GM12878 (cell line): ENCODE data around the gene SIDT2. TPM values are rescaled to one million over a fixed set of nuclear protein-coding genes. Genes with fewer than 3 reads are reported as not detected.

Experiments
- ATAC-seq: fragments of 200-7000 bp; cut with Tn5 transposase; 3 replicates; pipeline ENCODE4 v1.9.1; 2020; ENCODE audit warnings: mild to moderate bottlenecking, moderate library complexity
- BruUV-seq: library from RNA; stranded (reverse); fragments of 400-500 nt; replicated peaks from 2 replicates; lab custom pipeline; 2021; lab: Mats Ljungman, UMichigan
- CTCF ChIA-PET: fragments of 300-600 bp; sonication (Branson Sonifier 250); formaldehyde crosslinking; extraction: SDS; loops from one replicate; lab custom pipeline; 2021; ENCODE audit warnings: inconsistent platforms; lab: Yijun Ruan, JAX
- POLR2A ChIA-PET: fragments of 350-600 bp; formaldehyde crosslinking; extraction: SDS; loops from one replicate; lab custom pipeline; 2021; ENCODE audit warnings: inconsistent platforms; lab: Charles Lee
- RAD21 ChIA-PET: fragments of 300-600 bp; sonication (Branson Sonifier 250); formaldehyde crosslinking; loops from one replicate; lab custom pipeline; 2023; ENCODE audit warnings: antibody characterized with exemption; ENCODE audit not compliant: unreplicated experiment; lab: Charles Lee
- SMC1A ChIA-PET: fragments of 300-600 bp; sonication (Branson Sonifier 250); formaldehyde crosslinking; loops from one replicate; lab custom pipeline; 2023; ENCODE audit not compliant: unreplicated experiment, uncharacterized antibody; lab: Charles Lee
- DNase-seq: peaks from one replicate; pipeline ENCODE4 v3.0.0-alpha.2; 2011; ENCODE audit warnings: low read depth, low spot score
- FAIRE-seq: peaks from 3 replicates; lab custom pipeline; 2011; peaks lifted over from hg19 to GRCh38; lab: Jason Lieb, UNC
- H2AFZ ChIP-seq: 2 replicates; pipeline ENCODE4 v1.6.0; 2011; ENCODE audit warnings: low read depth, low read length, control low read depth; ENCODE audit not compliant: control insufficient read depth
- H3K27ac ChIP-seq: 2 replicates; pipeline ENCODE4 v1.5.1; 2011; ENCODE audit warnings: control low read depth; ENCODE audit not compliant: control insufficient read depth, insufficient read depth
- H3K27me3 ChIP-seq, 2 experiments: replicated peaks in 1 of 2; 2 replicates each; pipeline versions ENCODE4 v1.6.0 to v1.6.1; 2011; ENCODE audit warnings: low read length in 1 of 2; ENCODE audit not compliant: control insufficient read depth in 2 of 2, insufficient read depth in 2 of 2
- H3K36me3 ChIP-seq, 2 experiments: 2 replicates each; pipeline ENCODE4 v1.5.1; 2011; ENCODE audit warnings: low read length in 1 of 2; ENCODE audit not compliant: control insufficient read depth in 2 of 2, insufficient read depth in 2 of 2
- H3K4me1 ChIP-seq: 2 replicates; pipeline ENCODE4 v1.6.1; 2011; ENCODE audit warnings: mild to moderate bottlenecking, low read length, moderate library complexity, mixed read lengths; ENCODE audit not compliant: control insufficient read depth, insufficient read depth
- H3K4me2 ChIP-seq: 2 replicates; pipeline ENCODE4 v1.6.0; 2011; ENCODE audit warnings: control low read depth; ENCODE audit not compliant: control insufficient read depth, insufficient read depth
- H3K4me3 ChIP-seq: fragments of 200-600 bp; sonication (generic); 2 replicates; pipeline ENCODE4 v1.5.1; 2016
- H3K79me2 ChIP-seq: 2 replicates; pipeline ENCODE4 v1.6.0; 2011; ENCODE audit warnings: low read length; ENCODE audit not compliant: control insufficient read depth, insufficient read depth
- H3K9ac ChIP-seq: 2 replicates; pipeline ENCODE4 v1.8.0; 2011; ENCODE audit warnings: low read length, control low read depth, mixed read lengths; ENCODE audit not compliant: control insufficient read depth, insufficient read depth
- H3K9me3 ChIP-seq: replicated peaks from 3 replicates; pipeline ENCODE4 v1.5.1; 2011; ENCODE audit warnings: mild to moderate bottlenecking, low read length; ENCODE audit not compliant: control insufficient read depth, insufficient read depth
- H4K20me1 ChIP-seq: 2 replicates; pipeline ENCODE4 v1.6.0; 2011; ENCODE audit not compliant: control insufficient read depth, insufficient read depth
- CHD1 ChIP-seq: IDR thresholded peaks from 2 replicates; pipeline ENCODE4 v1.6.1; 2012; ENCODE audit warnings: low read depth, low read length, improper control_type of control experiment
- CHD2 ChIP-seq: IDR thresholded peaks from 2 replicates; pipeline ENCODE4 v1.6.1; 2011; ENCODE audit warnings: low read depth, low read length, improper control_type of control experiment, borderline replicate concordance
- IRF4 ChIP-seq: IDR thresholded peaks from 2 replicates; pipeline ENCODE4 v1.6.1; 2011; ENCODE audit warnings: low read depth, low read length
- ZBTB40 ChIP-seq: fragments of 450-650 bp; IDR thresholded peaks from 2 replicates; pipeline ENCODE4 v1.6.1; 2016; ENCODE audit warnings: mild to moderate bottlenecking, moderate library complexity, borderline replicate concordance
- WGBS: methylation state at CpG from one replicate; pipeline ENCODE4 v1.1.6; 2016; ENCODE audit warnings: low lambda C conversion rate; ENCODE audit not compliant: insufficient replicate concordance, insufficient coverage; ENCODE audit errors: missing lambda C conversion rate; 5-methylcytosine and 5-hydroxymethylcytosine counted together
- in situ Hi-C: fragments of 300-500 bp; cut with MboI; formaldehyde crosslinking; loops from 9 replicates; pipeline ENCODE4 v1.14.3; 2018; ENCODE audit warnings: mixed read lengths
- intact Hi-C: fragments of 100-400 bp; cut with micrococcal nuclease; formaldehyde crosslinking; loops from one replicate; pipeline ENCODE4 v1.14.2; 2022; ENCODE audit not compliant: unreplicated experiment
- polyA plus RNA-seq, 11 experiments: library from polyadenylated mRNA; depleted of rRNA in 4 of 11; unstranded in 6 of 11; stranded (reverse) in 5 of 11; fragments of >200 nt; fragmentation: Nextera tagmentation in 4 of 11; fragmentation: Illumina TruSeq in 1 of 11; extraction: Ambion mirVana in 4 of 11; extraction: Trizol in 1 of 11; gene quantifications; 1 replicate in 1 of 11; 2 replicates in 10 of 11; pipeline versions ENCODE4 v1.2.1 to v1.2.3, GENCODE V29; 2011 to 2016; ENCODE audit warnings: inconsistent platforms in 2 of 11, missing spikeins in 2 of 11, low read depth in 1 of 11
- total RNA-seq, 4 experiments: library from RNA; depleted of rRNA in 3 of 4; stranded (reverse); fragments of >200 nt in 3 of 4; fragmentation: Illumina TruSeq in 1 of 4; extraction: Trizol in 1 of 4; gene quantifications; 2 replicates each; pipeline versions ENCODE4 v1.2.1 to v1.2.3, GENCODE V29; 2013 to 2021

Gene SIDT2
- total and polyA plus RNA-seq, 10 of the 15 experiments (the other 5 are each of a cell fraction or from before 2014, with no cell fraction given), result 4.9 to 23.9 (median 10.3) TPM

GRCh38 chr11:117220999-117221774 lies 42.6 kb downstream of the SIDT2 start:
- Histone ChIP-seq H3K27me3 (no peaks in the 10 kb centered on the region), H3K4me3 (no peak overlapping the region), H3K9me3 (no peaks in the 10 kb centered on the region), H3K27ac (no peak overlapping the region), H4K20me1 (no peaks in the 10 kb centered on the region; the same call in 1 of the 2 replicates), H3K4me2 (no peak overlapping the region), H3K79me2 (no peaks in the 10 kb centered on the region), H3K36me3 (peaks cover 34 to 51% of the 10 kb centered on the region in 2 experiments; a peak in 3 of 4 replicates), H3K4me1 (no peaks in the 10 kb centered on the region; the same call in 1 of the 2 replicates), H2AFZ (no peak overlapping the region), H3K9ac (no peak overlapping the region)
- intact Hi-C loops (no loop called here), in situ Hi-C loops (no loop called here)
- no peak for ATAC-seq
- BruUV-seq, result no TSS peak
- no peak for FAIRE-seq
- ChIA-PET POLR2A (interaction anchor here (0.6 kb wide), 1 partner anchor 41 kb away, joined by 9 read pairs; no protein-coding TSS in a partner anchor), RAD21 (interaction anchor here (0.9 kb wide), 1 partner anchor 10 kb away, joined by 3 read pairs; no protein-coding TSS in a partner anchor), SMC1A (interaction anchor here (0.9 to 12.2 kb wide), 4 partner anchors 9 to 40 kb away, joined by 3 to 187 read pairs (median 10); partner anchors contain the start of gene SIDT2), CTCF (interaction anchor here (1.0 to 17.3 kb wide), 5 partner anchors 9 to 115 kb away, joined by 3 to 422 read pairs (median 4); partner anchors contain the start of genes PCSK7, RNF214 and SIDT2)
- DNase-seq, result no peak
- WGBS, result 99% methylated on average over 7 of the region's 7 CpGs
- TF ChIP-seq IRF4, result no peak
- TF ChIP-seq ZBTB40, result no peak
- TF ChIP-seq CHD1, result no peak
- no peak for TF ChIP-seq CHD2
- TF ChIP-seq, all 136 proteins: peak for 0
